Omental fat pad (tissue), 4 donors: ENCODE measurements around the gene SPATA19. TPM values are rescaled to one million over a fixed set of nuclear protein-coding genes. Genes with fewer than 3 reads are reported as not detected.

Experiments used
- ATAC-seq: fragments of 150-250 bp; one replicate; pipeline ENCODE4 v1.9.1; 2016; ENCODE audit warnings: mild to moderate bottlenecking, moderate library complexity; ENCODE audit not compliant: low FRiP score
- DNase-seq: peaks from one replicate; pipeline ENCODE4 v3.0.0-alpha.2; 2019; ENCODE audit warnings: low spot score
- total RNA-seq, 4 donors: library from RNA; depleted of rRNA; stranded (reverse); fragments of >200 nt; gene quantifications; one replicate each; pipeline ENCODE4 v1.1.0, GENCODE V29; 2016
- TF ChIP-seq, protein P1 (sequence below), 3 donors: fragments of 450-650 bp; IDR thresholded peaks; one replicate each; pipeline ENCODE4 v1.5.1; 2016 to 2017; ENCODE audit warnings: antibody characterized with exemption in 3 of 3, mild to moderate bottlenecking in 3 of 3, moderate library complexity in 2 of 3

SPATA19 gene
- total RNA-seq, 4 donors from 2014 or later, result not detected

DNA sequence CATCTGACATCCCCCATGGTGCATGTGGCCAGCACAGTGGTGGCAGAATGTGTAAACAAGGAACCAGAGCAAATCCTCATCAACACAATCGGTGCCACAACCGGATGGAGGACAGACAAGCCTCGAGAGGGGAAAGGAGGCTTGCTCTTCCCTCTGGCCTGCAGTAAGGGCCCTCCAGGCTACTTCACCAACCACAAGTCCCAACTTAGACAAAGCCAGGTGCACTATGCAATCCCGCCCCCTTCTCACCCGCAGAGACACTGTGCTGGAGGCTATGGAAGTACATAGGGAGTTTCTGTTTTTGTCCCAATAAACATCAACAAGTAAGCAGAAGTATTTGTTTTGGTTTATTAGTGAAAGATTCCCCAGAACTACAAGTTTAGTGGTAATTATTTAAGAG is 54.3 kb downstream of the SPATA19 start:
- TF ChIP-seq, protein P1, sequence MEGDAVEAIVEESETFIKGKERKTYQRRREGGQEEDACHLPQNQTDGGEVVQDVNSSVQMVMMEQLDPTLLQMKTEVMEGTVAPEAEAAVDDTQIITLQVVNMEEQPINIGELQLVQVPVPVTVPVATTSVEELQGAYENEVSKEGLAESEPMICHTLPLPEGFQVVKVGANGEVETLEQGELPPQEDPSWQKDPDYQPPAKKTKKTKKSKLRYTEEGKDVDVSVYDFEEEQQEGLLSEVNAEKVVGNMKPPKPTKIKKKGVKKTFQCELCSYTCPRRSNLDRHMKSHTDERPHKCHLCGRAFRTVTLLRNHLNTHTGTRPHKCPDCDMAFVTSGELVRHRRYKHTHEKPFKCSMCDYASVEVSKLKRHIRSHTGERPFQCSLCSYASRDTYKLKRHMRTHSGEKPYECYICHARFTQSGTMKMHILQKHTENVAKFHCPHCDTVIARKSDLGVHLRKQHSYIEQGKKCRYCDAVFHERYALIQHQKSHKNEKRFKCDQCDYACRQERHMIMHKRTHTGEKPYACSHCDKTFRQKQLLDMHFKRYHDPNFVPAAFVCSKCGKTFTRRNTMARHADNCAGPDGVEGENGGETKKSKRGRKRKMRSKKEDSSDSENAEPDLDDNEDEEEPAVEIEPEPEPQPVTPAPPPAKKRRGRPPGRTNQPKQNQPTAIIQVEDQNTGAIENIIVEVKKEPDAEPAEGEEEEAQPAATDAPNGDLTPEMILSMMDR (IDR thresholded peaks at IDR 0.05), result no peak
- ATAC-seq (no peak), DNase-seq (no peak)

Other genes starting within 250 kb of the SPATA19 start
- 10 to 100 TPM in 1 of 4 donors, 1 to 10 TPM in 3; 2.0 to 29.7 (median 6.6) TPM for gene IGSF9B, start 111.5 kb upstream of the SPATA19 start, total RNA-seq
- 10 to 100 TPM; 17.2 to 33.1 (median 20.0) TPM for gene JAM3, start 223.6 kb upstream of the SPATA19 start, total RNA-seq